Fibroblast of the aortic adventitia (primary cell): ENCODE results near the gene MED22. TPM values are rescaled to one million over a fixed set of nuclear protein-coding genes. Genes with fewer than 3 reads are reported as not detected.
A peak's percentile ranks its signal among the peaks of the same experiment; 100 is the strongest.

Experiments
- DNase-seq: peaks from one replicate; pipeline ENCODE4 v3.0.0-alpha.2; 2010; ENCODE audit warnings: low read depth
- H3K4me3 ChIP-seq: 2 replicates; pipeline ENCODE4 v1.5.1; 2011; ENCODE audit warnings: low read depth, mild to moderate bottlenecking, control low read depth, low read length, moderate library complexity
- total RNA-seq: library from RNA; depleted of rRNA; stranded (reverse); fragments of >200 nt; gene quantifications from 2 replicates; pipeline ENCODE4 v1.2.3, GENCODE V29; 2012; ENCODE audit warnings: low replicate concordance
- TF ChIP-seq, protein P1 (sequence below): IDR thresholded peaks from 2 replicates; pipeline ENCODE4 v1.5.1; 2011; ENCODE audit warnings: mild to moderate bottlenecking, low read length, control low read depth, inconsistent platforms; ENCODE audit not compliant: insufficient read depth

Gene MED22
- total RNA-seq, 1 donor = 17.7 TPM

- TF ChIP-seq, protein P1, sequence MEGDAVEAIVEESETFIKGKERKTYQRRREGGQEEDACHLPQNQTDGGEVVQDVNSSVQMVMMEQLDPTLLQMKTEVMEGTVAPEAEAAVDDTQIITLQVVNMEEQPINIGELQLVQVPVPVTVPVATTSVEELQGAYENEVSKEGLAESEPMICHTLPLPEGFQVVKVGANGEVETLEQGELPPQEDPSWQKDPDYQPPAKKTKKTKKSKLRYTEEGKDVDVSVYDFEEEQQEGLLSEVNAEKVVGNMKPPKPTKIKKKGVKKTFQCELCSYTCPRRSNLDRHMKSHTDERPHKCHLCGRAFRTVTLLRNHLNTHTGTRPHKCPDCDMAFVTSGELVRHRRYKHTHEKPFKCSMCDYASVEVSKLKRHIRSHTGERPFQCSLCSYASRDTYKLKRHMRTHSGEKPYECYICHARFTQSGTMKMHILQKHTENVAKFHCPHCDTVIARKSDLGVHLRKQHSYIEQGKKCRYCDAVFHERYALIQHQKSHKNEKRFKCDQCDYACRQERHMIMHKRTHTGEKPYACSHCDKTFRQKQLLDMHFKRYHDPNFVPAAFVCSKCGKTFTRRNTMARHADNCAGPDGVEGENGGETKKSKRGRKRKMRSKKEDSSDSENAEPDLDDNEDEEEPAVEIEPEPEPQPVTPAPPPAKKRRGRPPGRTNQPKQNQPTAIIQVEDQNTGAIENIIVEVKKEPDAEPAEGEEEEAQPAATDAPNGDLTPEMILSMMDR = no peak
- DNase-seq = peak; percentile 39
- no peak overlapping the region for H3K4me3 ChIP-seq
These were observed 3.6 kb upstream of the MED22 start for GRCh38 chr9:133351526-133351907.

DNA sequence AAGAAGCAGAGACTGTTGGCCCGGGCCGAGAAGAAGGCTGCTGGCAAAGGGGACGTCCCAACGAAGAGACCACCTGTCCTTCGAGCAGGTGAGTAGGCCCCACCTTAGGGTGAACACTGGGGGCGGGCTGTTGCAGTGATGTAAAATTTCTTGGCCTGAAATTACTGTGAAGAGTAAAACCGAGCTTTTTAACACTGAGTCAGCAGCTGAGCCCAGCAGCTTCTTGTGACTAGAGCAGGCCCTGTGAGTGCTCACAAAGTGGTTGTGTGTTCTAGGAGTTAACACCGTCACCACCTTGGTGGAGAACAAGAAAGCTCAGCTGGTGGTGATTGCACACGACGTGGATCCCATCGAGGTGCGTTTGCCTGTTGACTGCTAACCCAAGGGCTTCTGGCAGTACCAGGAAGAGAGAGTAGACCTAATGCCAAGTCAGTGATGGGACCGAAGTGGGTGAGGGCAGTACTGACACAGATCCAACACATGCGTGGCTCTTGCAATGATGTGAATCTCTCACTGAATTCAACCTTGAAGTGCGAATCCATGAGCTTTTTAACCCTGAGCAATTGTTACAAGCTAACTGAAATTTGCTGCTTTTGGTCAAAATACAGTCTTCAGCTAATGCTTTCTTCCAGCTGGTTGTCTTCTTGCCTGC is 2.2 kb upstream of the MED22 start:
- DNase-seq = no peak
- no peak overlapping the region for H3K4me3 ChIP-seq
- TF ChIP-seq, protein P1 = no peak

DNA sequence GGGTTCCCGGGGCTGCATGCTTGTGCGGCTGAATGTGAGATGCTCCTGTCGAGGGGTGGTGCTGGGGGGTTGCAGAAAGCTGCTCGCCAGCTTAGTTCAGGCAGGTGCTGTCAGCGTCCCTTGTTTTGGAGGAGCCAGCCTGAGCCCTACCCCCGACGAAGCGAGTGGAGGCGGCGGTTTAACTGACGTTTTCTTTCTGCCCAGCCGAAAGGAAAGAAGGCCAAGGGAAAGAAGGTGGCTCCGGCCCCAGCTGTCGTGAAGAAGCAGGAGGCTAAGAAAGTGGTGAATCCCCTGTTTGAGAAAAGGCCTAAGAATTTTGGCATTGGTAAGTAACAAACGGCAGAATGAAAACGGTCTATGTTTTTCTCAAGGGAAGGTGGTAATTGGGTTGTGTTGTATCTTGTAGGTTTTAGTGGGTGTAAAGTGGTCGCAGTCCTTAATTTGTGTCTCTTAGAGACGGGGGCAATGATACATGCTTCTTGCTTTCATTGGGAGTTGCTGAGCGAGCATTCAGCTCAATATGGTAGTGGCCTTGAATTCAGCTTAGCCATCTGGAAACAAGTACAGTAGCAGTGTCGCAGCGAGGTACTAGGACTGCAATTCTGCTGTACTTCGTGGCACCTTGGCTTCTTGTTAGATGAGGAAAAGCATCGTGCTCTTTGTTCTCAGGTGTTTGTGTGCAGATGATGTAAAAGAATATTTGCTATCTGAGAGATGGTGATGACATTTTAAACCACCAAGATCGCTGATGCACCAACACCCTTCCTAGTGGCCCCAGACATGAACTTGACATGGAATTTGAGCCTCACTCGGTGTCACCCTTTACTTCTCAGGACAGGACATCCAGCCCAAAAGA is 1.0 kb upstream of the MED22 start:
- TF ChIP-seq, protein P1 = no peak
- DNase-seq = no peak
- H3K4me3 ChIP-seq = peak overlapping the region; percentile 97

DNA sequence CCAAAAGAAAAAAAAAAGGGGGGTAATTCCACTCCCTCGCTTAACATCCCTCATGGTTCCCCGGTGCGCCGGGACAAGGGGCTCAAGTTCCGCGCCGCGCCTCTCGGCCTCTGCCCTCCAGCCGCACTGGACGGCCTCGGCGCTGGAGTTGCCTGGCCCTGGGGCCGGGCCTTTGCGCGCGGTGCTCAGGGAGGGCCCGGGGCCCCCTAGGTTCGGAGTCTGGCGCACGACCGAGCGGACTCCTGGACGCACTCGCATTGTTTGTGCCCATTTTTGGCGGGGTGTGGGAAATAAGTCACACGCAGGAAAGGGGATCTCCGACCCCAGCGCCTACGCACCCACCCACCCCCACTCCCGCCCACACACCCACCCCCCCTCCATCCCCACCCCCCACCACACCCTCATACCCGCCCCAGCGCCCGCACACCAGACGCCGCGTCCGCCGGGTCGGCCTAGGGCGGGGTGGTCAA is 381 bp downstream of the MED22 start:
- peak overlapping the region; percentile 97 for H3K4me3 ChIP-seq
- TF ChIP-seq, protein P1 = peak; percentile 10
- peak; percentile 25 for DNase-seq

DNA sequence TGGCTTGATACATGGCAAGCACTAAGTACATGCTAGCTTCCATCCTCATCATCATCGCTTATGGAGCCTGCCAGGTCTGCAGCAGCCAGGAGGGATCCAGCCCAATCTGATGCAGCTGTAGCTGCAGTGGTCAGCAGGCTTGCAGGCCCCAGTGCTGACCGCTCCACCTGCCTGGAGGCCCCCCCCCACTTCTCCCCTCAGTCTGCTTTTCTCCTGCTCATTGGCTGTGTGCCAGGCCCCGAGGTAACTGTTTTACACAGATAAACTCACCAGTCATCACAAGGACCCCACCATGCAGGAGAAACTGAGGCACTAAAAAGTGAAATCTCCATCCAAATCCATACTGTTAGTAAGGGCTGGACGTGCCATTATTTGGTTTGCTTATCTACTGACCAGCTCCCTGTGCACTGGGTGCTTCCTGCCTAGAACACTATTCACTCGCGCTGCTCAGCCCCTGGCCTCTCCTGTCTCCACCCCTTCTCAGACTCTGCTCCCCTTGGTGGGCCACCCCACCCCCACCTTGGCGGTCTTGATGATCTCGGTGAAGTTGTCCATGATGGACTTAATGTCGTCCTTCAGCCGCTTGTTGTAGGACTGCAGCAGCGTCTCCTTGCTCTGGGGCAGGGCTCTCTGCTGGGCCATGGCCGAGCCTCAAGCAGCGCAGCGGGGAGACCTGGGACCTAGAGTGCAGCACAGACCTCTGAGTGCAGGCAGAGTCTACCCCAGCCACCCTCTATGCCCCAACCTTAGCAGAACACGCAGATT is 1.7 kb downstream of the MED22 start:
- TF ChIP-seq, protein P1 = no peak
- no peak for DNase-seq
- H3K4me3 ChIP-seq = peak overlapping the region; percentile 97

DNA sequence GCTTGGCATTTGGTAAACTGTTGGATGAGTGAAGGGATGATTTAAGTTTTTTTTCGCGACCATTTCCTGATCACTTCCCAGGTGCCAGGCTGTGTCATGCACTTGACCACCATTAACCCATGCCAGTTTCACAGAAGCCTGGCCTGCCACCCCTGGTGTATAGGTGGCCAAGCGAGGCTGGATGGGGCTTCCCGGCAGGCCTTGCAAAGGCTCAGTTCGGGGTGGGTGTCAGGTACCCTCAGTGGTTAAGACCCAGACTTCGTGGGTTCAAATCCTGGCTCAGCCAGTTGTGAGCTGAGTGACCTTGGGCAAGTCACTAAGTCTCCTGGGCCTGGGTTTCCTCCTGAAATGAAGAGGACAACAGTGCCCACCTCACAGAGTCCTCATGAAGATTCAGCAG is 2.3 kb downstream of the MED22 start:
- TF ChIP-seq, protein P1 = no peak
- no peak for DNase-seq
- no peak overlapping the region for H3K4me3 ChIP-seq
